Stimulated activated CD4-positive, alpha-beta T cell treated with anti-CD3 and anti-CD28 coated beads, Interleukin-12 subunit alpha, Interleukin-12 subunit beta, amount 100 ng/mL, for 48 hours (primary cell): ENCODE measurements around the gene FAM83C.

Experiments
- DNase-seq, 3 donors: peaks; one replicate each; pipeline ENCODE4 v3.0.0-alpha.2; 2020; ENCODE audit warnings: low read depth in 2 of 3, low spot score in 1 of 3

The FAM83C gene

GRCh38 chr20:35284992-35285805, 7.0 kb downstream of the FAM83C start:
- DNase-seq, result no peak

GRCh38 chr20:35284267-35284991, 7.8 kb downstream of the FAM83C start, which contains the start of gene EIF6:
Gene EIF6, minus strand, starts transcription at chr20:35284772. Its CDS starts 285 bp downstream, at chr20:35284487.
- peak; percentile 67 to 75 (median 74) for DNase-seq

DNA sequence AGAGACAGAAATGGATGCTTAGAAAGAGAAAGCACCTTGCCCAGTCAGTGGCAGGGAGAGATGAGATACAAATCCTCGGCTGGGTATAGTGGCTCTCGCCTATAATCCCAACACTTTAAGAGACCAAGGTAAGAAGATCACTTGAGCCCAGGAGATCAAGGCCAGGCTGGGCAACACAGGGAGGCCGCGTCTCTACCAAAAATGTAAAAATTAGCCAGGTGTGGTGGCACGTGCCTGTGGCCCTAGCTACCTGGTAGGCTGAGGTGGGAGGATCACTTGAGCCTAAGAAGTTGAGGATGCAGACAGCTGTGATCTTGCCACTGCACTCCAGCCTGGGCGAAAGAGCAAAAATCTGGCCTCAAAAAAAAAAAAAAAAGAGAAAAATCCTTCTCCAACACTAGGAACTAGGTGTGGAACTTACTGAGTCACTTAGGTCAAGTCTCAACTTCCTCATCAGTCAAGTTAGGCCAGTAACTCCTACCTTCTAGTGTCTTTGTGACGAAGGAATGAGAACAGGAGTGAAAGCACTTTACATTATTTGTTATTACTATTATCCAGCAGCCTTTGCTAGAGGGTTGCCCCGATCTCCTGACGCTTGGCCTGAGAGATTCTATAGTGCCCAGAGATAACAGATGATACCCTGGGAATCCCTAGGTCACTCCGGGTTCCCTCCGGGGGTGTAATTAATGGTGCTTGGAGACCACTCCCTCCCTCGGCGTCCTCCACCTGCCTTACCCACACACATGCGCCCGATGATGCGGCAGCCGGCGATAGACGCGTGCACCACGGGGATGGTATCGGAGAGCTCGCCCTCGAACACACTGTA, 8.6 kb downstream of the FAM83C start:
- no peak for DNase-seq

DNA sequence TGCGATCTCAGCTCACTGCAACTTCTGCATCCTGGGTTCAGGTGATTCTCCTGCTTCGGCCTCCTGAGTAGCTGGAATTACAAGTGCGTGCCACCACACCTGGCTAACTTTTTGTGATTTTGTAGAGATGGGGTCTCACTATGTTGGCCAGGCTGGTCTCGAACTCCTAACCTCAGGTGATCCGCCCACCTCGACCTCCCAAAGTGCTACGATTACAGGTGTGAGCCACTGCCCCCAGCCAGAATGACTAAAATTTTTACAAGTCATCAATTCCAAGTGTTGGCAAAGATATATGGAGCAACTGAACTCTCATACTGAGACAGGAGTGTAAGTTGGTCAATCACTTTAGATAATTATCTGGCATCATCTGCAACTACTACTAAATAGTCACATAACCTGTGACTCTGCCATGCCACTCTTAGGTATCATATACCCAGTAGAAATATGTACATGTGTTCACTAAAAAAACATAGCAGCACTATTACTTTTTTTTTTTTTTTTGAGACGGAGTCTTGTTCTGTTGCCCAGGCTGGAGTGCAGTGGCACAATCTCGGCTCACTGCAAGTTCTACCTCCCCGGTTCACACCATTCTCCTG, 10.6 kb downstream of the FAM83C start:
- no peak for DNase-seq

DNA sequence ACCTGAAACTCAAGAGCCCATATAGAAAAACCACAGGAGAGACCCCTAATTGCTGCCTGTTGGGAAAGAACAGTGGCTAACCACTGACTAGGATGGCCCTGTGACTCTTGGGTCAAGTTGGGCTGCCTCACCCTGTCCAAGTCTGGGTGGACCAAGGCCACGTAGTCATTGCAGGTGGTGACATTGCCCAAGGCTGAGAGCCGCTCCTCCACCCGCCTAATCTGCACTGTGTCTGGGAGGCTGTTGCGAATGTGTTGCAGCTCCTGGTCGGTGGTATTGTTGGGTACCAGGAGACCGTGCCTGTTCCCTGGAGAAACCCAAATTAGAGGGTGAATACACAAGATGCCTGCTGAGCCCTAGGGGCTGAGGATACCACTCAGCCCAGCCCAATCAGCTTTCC, 11.7 kb downstream of the FAM83C start:
- DNase-seq, result no peak

DNA sequence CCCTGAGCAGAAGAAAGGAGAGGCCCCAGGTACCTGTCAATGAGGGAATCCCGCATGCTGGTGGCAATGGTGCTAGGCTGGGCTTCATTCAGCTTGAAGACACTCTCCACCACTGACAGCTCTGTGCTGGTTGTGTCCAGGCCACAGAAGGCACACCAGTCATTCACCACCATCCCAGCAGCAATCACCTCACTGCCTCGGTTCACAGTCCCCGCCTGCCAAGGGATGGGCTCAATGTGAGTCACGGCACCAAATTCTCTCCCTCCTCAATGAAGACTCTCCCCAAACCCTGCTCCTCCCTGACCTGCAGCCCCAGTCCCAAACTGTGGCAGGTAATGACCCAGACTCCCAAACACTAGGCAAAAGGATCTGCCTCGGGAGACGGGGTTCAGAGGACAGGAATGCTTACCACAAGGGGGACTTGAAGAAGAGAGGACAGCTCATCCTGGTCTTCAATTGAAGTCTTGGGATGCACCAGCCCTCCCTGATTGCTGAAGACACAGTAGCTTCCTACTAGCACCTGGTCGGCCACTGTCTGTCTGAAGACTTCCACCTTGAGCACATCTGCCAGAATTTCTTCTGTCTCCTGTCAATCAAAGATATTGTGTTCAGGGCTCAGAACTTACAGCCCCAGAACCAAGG, 12.6 kb downstream of the FAM83C start:
- DNase-seq, result no peak

DNA sequence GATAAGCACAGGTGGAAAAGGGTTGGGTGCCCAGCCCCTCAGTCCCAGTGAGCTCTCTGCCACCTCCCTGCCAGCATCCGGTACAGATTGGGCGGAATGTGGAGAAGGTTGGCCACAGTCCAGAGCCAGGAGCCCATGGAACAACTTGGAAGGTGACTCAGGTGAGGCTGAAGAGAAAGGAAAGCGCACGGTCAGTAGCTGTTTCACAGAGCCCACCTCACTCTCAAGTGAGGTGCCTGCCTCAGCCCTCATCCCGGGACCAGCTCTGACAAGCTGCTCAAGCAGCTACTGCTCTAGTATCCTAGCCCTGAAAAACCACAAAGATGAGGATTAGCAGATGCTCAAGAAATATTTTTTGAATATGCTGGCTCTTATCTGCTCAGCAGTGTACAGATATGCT, 13.2 kb downstream of the FAM83C start:
- no peak for DNase-seq

DNA sequence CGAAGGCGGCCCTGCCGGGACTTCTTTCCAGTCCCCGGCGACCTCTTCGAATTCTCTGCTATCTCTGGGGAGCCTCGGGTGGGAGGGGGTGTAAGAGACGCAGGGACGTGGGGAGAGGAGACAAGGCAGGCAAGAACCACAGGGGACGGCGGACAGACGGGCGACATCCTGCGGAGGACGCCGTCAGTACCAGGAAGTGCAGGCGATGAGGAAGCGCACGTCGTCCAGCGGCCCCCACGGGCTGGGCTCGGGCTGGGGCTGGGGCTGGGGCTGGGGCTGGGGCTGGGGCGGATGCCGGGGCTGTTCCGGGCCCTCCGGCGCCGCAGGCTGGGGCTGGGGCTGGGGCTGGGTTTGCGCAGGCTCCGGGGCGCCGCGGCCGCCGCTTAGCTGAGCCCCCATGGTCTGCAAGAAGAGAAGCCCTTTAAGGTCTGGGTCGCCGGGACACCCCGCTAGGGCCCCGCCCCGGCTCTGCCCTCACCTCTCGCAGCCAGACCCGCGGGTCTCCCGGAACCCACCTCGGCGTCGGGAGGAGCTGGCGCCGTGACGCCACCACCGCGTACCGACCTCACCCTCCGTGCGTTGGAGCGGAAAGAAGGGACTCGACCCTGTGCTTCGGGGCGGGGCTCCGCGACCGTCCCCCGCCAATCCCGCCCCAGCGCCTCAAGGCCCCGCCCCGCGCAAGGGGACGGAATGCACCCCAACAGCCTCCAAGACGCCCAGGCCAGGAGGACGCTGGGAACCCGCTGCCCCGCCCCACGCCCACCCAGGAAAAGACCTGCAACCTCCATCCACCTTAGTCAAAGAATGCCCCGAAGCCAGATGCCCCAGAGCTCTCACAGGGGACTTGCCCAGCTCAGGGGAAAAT, 14.5 kb downstream of the FAM83C start, which contains the start of gene MMP24OS:
TSS of gene MMP24OS (minus strand) at position 592 of the 865 bp plus-strand sequence. CDS start at position 399, 193 bp downstream.
- peak; percentile 79 to 85 (median 81) for DNase-seq

DNA sequence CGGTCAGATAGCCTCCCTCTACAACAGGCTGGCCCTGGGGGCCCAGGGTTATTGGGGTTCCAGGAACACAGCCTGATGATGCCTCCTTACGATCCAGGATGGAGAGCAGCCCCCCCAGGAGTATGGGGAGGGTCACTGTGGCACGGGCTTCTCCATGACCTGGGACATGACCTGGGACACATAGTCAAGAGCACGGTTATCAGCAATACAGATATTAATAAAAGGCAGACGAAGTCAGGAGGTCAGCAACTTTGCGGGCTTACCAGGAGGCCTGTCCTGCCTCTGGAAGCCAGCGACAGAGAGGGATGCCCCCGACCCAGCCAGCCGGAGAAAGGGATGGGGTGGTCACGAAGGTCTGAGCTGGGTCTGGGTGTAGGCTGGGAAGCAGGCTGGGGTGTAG, 15.1 kb downstream of the FAM83C start:
- no peak for DNase-seq

DNA sequence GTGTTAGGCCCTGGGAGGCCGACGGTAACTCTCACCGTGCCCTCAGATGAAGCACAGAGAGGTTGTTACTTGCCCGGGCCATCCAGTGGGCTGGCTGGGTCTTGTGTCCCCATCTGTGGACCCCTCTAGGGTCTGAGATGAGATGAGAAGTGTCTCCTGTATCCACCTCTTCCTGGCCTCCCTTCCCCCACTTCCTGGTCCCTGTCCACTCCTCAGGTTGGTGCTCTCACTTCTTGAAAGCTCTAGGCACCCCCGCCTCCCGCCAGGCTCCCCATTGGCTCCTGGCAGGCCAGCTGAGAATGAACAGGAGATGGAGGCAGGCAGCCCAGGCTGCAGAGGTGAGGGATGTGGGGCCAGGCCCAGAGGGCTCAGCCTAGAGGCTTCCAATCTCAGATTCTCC, 15.8 kb downstream of the FAM83C start:
- no peak for DNase-seq

GRCh38 chr20:35275741-35276251, 16.4 kb downstream of the FAM83C start:
- no peak for DNase-seq

GRCh38 chr20:35274172-35275092, 17.8 kb downstream of the FAM83C start:
- DNase-seq, result no peak

DNA sequence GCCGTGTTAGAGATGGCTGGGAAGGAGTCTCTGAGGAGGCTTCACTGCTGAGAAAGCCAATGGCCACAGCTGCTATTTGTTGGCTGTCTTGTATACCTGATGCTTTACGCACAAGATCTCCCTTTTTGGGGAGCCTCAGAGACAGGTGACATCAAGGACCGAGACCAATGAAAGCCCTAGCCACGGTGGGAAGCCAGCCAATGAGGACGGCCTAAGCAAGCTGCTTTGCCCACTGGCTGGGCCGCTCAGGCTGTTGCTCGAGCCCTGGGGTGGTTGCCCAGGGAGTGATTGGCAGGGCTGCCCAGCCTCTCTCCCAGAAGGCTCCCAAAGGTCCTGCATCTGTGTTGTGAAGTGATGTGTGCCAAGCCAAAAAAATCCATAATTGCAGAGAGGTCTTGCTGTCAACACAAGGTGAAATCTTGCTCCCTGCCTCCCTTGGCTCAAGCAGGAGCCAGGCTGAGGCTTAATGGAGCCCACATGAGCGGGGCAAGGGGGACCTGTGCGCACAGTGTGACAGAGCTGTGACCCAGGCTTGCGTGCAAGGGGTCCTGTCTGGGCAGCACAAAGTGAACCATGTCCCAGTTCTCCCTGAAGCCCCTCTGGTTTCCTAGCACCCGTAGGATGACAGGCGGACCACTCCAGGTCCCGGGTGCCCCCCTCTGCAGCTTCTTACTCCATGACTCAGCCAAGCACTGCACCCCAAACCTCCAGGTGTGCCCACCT, 18.6 kb downstream of the FAM83C start:
- DNase-seq, result no peak

DNA sequence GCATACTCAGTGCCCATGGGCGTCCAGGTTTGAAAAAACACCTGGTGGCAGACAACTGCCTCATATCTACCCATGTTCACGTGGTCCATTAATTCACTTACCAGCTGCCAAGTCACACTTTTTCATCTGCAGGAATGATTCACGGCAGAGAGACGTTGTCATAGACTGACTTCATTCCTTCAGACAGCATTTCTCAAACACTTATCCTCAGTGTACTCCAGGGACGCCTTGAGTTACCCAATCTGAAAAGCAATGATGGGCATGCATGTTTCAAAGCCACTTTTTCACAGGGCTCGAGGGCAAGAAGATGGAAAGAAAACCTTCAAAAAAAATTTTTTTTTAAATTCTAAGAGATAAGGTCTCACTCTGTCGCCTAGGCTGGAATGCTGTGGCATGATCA, 20.3 kb downstream of the FAM83C start:
- no peak for DNase-seq

DNA sequence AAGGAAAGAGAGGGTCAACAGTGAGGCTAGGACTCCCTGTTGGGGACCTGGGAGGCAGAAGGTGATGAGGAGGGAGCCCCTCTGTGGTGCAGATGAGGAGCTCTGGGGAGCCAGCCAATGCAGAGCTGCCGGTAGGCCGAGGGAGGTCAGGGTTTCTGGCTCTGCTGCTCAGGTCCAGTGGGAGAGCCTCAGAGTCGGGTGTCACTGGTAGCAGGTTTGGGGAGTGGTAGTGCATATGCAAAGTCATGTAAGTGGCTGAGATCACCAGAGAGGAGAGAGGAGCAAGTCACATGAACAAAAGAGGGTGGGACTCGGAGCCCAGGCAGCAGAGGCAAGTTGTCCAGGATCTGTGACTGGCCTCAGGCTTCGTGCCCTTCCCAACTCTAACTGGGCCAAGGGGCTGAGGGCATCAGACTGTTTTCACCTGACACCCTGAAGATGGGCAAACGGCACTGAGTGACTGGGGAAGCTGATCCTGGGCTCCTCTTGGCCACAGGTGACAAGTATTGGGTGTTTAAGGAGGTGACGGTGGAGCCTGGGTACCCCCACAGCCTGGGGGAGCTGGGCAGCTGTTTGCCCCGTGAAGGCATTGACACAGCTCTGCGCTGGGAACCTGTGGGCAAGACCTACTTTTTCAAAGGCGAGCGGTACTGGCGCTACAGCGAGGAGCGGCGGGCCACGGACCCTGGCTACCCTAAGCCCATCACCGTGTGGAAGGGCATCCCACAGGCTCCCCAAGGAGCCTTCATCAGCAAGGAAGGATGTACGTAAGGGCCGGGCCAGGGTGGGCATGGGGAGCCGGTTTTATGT, 20.9 kb downstream of the FAM83C start:
- no peak for DNase-seq

DNA sequence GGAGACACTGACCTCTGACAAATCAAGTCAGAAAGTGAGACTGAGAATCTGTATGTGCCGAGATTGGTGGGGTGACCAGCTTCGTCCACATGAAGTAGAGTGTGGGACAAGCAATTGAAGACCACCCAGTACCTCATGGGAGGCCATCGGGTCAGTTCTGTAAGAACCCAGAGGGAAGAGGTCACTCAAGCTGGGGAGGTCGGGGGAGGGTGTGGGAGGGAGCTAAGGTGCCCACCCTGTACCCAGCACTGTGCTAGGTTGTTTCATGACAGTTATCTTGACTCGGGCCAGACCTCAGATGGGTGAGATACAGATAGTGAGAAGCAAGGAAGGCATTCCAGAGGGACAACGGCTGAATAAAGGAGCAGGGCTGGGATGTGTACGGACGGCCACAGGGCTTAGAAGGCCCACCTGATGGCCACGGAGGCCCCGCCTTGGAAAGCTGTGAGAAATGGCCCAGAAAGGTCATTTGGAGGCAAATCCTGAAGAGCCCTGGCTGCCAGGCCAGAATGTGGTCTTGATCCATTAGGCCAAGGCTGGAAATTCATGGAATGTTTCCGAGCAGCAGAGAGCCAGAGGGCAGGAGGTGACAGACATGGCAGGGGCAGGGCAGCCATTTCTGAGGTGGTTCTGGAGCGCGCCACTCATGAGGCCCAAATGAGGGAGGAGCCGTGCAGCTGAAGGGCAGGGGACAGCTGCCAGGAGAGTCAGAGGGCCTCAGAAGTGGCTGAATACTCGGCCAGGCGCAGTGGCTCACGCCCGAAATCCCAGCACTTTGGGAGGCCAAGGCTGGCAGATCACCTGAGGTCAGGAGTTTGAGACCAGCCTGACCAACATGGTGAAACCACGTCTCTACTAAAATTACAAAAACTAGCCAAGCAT, 22.0 kb downstream of the FAM83C start:
- DNase-seq, result no peak
